HepG2 (cell line): Measurements from ENCODE around the gene LRRN4. TPM values are rescaled to one million over a fixed set of nuclear protein-coding genes. Genes with fewer than 3 reads are reported as not detected.

Source experiments
- ATAC-seq: fragments of 200-7000 bp; cut with Tn5 transposase; 3 replicates; pipeline ENCODE4 v1.9.1; 2020; ENCODE audit warnings: mild to moderate bottlenecking, moderate library complexity
- BruUV-seq: library from RNA; stranded (reverse); fragments of 400-500 nt; replicated peaks from 2 replicates; lab custom pipeline; 2021; lab: Mats Ljungman, UMichigan
- CTCF ChIA-PET: fragments of 300-600 bp; formaldehyde crosslinking; extraction: SDS; loops from one replicate; lab custom pipeline; 2021; ENCODE audit warnings: low total read pairs, inconsistent platforms, low intra/inter-chr PET ratio; lab: Yijun Ruan, JAX
- POLR2A ChIA-PET: fragments of 350-600 bp; sonication (Branson Sonifier 250); formaldehyde crosslinking; loops from one replicate; lab custom pipeline; 2020; ENCODE audit warnings: antibody characterized with exemption, inconsistent platforms; lab: Yijun Ruan, JAX
- DNase-seq: peaks from one replicate; pipeline ENCODE4 v3.0.0-alpha.2; 2015; ENCODE audit warnings: low spot score
- FAIRE-seq: peaks from 3 replicates; lab custom pipeline; 2011; peaks lifted over from hg19 to GRCh38; lab: Jason Lieb, UNC
- H2AFZ ChIP-seq: one replicate; pipeline ENCODE4 v1.6.1; 2011; ENCODE audit warnings: low read length, inconsistent platforms
- H3K27ac ChIP-seq: fragments of 300-600 bp; 3 replicates; pipeline ENCODE4 v1.8.0; 2011; ENCODE audit warnings: mixed run types, mild to moderate bottlenecking, mixed read lengths, low read length, inconsistent platforms; ENCODE audit not compliant: insufficient read depth; ENCODE audit errors: extremely low read length
- H3K27me3 ChIP-seq, 2 experiments: fragments of 200-600 bp in 1 of 2; 2 replicates in 1 of 2; 3 replicates in 1 of 2; pipeline versions ENCODE4 v1.6.0 to v1.8.0; 2011; ENCODE audit warnings: low read length in 2 of 2, mild to moderate bottlenecking in 2 of 2, moderate library complexity in 2 of 2, inconsistent platforms in 1 of 2; ENCODE audit not compliant: insufficient read depth in 2 of 2, control insufficient read depth in 1 of 2
- H3K36me3 ChIP-seq, 2 experiments: fragments of 200-600 bp in 1 of 2; replicated peaks in 1 of 2; 2 replicates in 1 of 2; 3 replicates in 1 of 2; pipeline versions ENCODE4 v1.5.1 to v1.8.0; 2011; ENCODE audit warnings: low read length in 2 of 2, inconsistent platforms in 1 of 2; ENCODE audit not compliant: insufficient read depth in 2 of 2, control insufficient read depth in 1 of 2
- H3K4me1 ChIP-seq: 2 replicates; pipeline ENCODE4 v1.5.1; 2012; ENCODE audit warnings: low read length, inconsistent platforms; ENCODE audit not compliant: insufficient read depth
- H3K4me2 ChIP-seq: 2 replicates; pipeline ENCODE4 v1.6.0; 2011; ENCODE audit warnings: low read depth, low read length, inconsistent platforms
- H3K4me3 ChIP-seq, 3 experiments: fragments of 200-600 bp in 1 of 3; sonication (generic), shearing (Covaris generic) in 1 of 3; replicated peaks in 1 of 3; 2 replicates each; pipeline ENCODE4 v1.5.1; 2011 to 2016; ENCODE audit warnings: low read length in 3 of 3, inconsistent platforms in 2 of 3, low read depth in 2 of 3, mild to moderate bottlenecking in 2 of 3, control low read depth in 1 of 3, mixed read lengths in 1 of 3; ENCODE audit not compliant: insufficient read depth in 1 of 3
- H3K79me2 ChIP-seq: one replicate; pipeline ENCODE4 v1.6.1; 2011; ENCODE audit warnings: low read length, inconsistent platforms; ENCODE audit not compliant: insufficient read depth
- H3K9ac ChIP-seq: 2 replicates; pipeline ENCODE4 v1.6.0; 2011; ENCODE audit warnings: mild to moderate bottlenecking, low read depth, low read length, inconsistent platforms; ENCODE audit not compliant: insufficient read depth
- H3K9me3 ChIP-seq: 2 replicates; pipeline ENCODE4 v1.5.1; 2012; ENCODE audit warnings: mild to moderate bottlenecking, low read length
- H4K20me1 ChIP-seq: 2 replicates; pipeline ENCODE4 v1.6.0; 2011; ENCODE audit warnings: inconsistent platforms, mild to moderate bottlenecking, low read length, moderate library complexity; ENCODE audit not compliant: insufficient read depth
- AKAP8 ChIP-seq: sonication (generic); formaldehyde crosslinking; IDR thresholded peaks from 2 replicates; pipeline ENCODE4 v1.5.1; 2020; ENCODE audit warnings: mild to moderate bottlenecking, missing genetic modification reagents
- GABPB1 ChIP-seq: IDR thresholded peaks from 2 replicates; pipeline ENCODE4 v1.6.1; 2016; ENCODE audit warnings: mild to moderate bottlenecking, missing genetic modification reagents, moderate library complexity, missing compliant biosample characterization
- NFIC ChIP-seq: IDR thresholded peaks from 2 replicates; pipeline ENCODE4 v1.6.1; 2012; ENCODE audit warnings: mild to moderate bottlenecking, low read length, inconsistent platforms
- NR2F2 ChIP-seq: IDR thresholded peaks from 2 replicates; pipeline ENCODE4 v1.6.1; 2012; ENCODE audit warnings: low read depth, inconsistent platforms, borderline replicate concordance
- SRSF4 ChIP-seq: fragments of 200-400 bp; formaldehyde crosslinking; IDR thresholded peaks from one replicate; pipeline ENCODE4 v1.6.1; 2018; ENCODE audit warnings: mild to moderate bottlenecking, low read depth, low read length, moderate library complexity; ENCODE audit not compliant: poor library complexity, severe bottlenecking
- SSRP1 ChIP-seq: IDR thresholded peaks from 2 replicates; pipeline ENCODE4 v1.6.1; 2016; ENCODE audit warnings: control low read depth
- TBX2 ChIP-seq: sonication (generic); formaldehyde crosslinking; IDR thresholded peaks from 2 replicates; pipeline ENCODE4 v1.5.0; 2020; ENCODE audit warnings: missing genetic modification reagents, mild to moderate bottlenecking, borderline replicate concordance
- ZNF33A ChIP-seq: sonication (generic); formaldehyde crosslinking; IDR thresholded peaks from 2 replicates; pipeline ENCODE4 v1.5.1; 2020; ENCODE audit warnings: missing genetic modification reagents, mild to moderate bottlenecking, moderate library complexity, borderline replicate concordance
- ZNF598 ChIP-seq: sonication (generic); formaldehyde crosslinking; IDR thresholded peaks from 2 replicates; pipeline ENCODE4 v1.5.1; 2020; ENCODE audit warnings: mild to moderate bottlenecking, missing genetic modification reagents, borderline replicate concordance
- WGBS: methylation state at CpG from one replicate; pipeline ENCODE4 v1.1.6; 2017; ENCODE audit warnings: low lambda C conversion rate; 5-methylcytosine and 5-hydroxymethylcytosine counted together
- in situ Hi-C: cut with HindIII; loops from 2 replicates; pipeline ENCODE4 v1.10.0; 2017; ENCODE audit warnings: low pct_unique_long_range_greater_than_20kb; ENCODE audit not compliant: extremely low pct_ligation_motif_present
- intact Hi-C: fragments of 100-400 bp; cut with micrococcal nuclease; formaldehyde crosslinking; loops from one replicate; pipeline ENCODE4 v1.10.0; 2022; ENCODE audit not compliant: unreplicated experiment
- polyA plus RNA-seq, 8 experiments: library from polyadenylated mRNA; depleted of rRNA in 3 of 8; stranded (reverse) in 7 of 8; unstranded in 1 of 8; fragments of >200 nt; fragmentation: Illumina TruSeq in 4 of 8; extraction: Trizol in 4 of 8; gene quantifications; 2 replicates each; pipeline versions ENCODE4 v1.2.1 to v1.2.3, GENCODE V29; 2011 to 2016; ENCODE audit warnings: low read depth in 4 of 8, missing spikeins in 1 of 8, mixed read lengths in 1 of 8; ENCODE audit not compliant: insufficient read depth in 1 of 8
- total RNA-seq, 5 experiments: library from RNA; depleted of rRNA; stranded (reverse); fragments of >200 nt; fragmentation: Illumina TruSeq; extraction: Trizol; gene quantifications; 2 replicates each; pipeline ENCODE4 v1.2.3, GENCODE V29; 2016; ENCODE audit warnings: low read depth in 1 of 5
- TF ChIP-seq, protein P1 (sequence below), 2 experiments: fragments of 450-650 bp in 1 of 2; sonication (generic) in 1 of 2; formaldehyde crosslinking; IDR thresholded peaks; 2 replicates each; pipeline versions ENCODE4 v1.5.0 to v1.8.0; 2020 to 2022; ENCODE audit warnings: mild to moderate bottlenecking in 1 of 2, missing genetic modification reagents in 1 of 2
- TF ChIP-seq, protein P2 (sequence below): sonication (generic); formaldehyde crosslinking; IDR thresholded peaks from 2 replicates; pipeline ENCODE4 v1.4.0; 2020; ENCODE audit warnings: missing genetic modification reagents, borderline replicate concordance

The LRRN4 gene
- total and polyA plus RNA-seq, 2 of the 13 experiments (the other 11 are each of a cell fraction or from before 2014, with no cell fraction given), result 0.15 to 0.20 TPM

DNA sequence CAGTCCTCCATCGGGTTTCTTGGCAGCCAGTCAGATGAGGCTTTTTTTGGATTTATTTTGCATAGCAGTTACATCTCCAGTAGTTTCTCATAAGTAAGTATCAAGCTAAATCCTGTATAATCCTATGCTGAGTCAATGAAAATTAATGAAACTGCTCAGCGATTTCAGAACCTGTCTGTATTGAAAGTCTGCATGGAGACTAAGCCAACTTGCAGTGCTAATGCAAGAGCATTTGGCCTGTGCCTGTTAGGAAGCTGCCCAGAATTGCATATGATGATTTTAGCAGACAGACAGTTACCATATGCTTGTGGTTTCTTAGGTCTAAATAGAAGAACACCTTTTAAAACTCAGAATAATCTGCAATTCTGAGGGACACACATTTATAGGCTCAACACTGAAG is 25.2 kb upstream of the LRRN4 start:
- no peaks in the 10 kb centered on the region for H4K20me1 ChIP-seq
- WGBS, result 98% methylated on average over 2 of the region's 2 CpGs
- H3K9ac ChIP-seq, result no peak overlapping the region
- FAIRE-seq, result no peak
- no TSS peak for BruUV-seq
- H3K4me1 ChIP-seq, result peaks cover 30% of the 10 kb centered on the region
- no peak for TF ChIP-seq NFIC
- TF ChIP-seq, protein P1, sequence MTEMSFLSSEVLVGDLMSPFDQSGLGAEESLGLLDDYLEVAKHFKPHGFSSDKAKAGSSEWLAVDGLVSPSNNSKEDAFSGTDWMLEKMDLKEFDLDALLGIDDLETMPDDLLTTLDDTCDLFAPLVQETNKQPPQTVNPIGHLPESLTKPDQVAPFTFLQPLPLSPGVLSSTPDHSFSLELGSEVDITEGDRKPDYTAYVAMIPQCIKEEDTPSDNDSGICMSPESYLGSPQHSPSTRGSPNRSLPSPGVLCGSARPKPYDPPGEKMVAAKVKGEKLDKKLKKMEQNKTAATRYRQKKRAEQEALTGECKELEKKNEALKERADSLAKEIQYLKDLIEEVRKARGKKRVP (CRISPR knock-in tag; IDR thresholded peaks at IDR 0.05), result no peak
- TF ChIP-seq TBX2 (CRISPR knock-in tag), result no peak
- TF ChIP-seq ZNF598 (CRISPR knock-in tag), result no peak
- TF ChIP-seq NR2F2, result no peak
- TF ChIP-seq, protein P2, sequence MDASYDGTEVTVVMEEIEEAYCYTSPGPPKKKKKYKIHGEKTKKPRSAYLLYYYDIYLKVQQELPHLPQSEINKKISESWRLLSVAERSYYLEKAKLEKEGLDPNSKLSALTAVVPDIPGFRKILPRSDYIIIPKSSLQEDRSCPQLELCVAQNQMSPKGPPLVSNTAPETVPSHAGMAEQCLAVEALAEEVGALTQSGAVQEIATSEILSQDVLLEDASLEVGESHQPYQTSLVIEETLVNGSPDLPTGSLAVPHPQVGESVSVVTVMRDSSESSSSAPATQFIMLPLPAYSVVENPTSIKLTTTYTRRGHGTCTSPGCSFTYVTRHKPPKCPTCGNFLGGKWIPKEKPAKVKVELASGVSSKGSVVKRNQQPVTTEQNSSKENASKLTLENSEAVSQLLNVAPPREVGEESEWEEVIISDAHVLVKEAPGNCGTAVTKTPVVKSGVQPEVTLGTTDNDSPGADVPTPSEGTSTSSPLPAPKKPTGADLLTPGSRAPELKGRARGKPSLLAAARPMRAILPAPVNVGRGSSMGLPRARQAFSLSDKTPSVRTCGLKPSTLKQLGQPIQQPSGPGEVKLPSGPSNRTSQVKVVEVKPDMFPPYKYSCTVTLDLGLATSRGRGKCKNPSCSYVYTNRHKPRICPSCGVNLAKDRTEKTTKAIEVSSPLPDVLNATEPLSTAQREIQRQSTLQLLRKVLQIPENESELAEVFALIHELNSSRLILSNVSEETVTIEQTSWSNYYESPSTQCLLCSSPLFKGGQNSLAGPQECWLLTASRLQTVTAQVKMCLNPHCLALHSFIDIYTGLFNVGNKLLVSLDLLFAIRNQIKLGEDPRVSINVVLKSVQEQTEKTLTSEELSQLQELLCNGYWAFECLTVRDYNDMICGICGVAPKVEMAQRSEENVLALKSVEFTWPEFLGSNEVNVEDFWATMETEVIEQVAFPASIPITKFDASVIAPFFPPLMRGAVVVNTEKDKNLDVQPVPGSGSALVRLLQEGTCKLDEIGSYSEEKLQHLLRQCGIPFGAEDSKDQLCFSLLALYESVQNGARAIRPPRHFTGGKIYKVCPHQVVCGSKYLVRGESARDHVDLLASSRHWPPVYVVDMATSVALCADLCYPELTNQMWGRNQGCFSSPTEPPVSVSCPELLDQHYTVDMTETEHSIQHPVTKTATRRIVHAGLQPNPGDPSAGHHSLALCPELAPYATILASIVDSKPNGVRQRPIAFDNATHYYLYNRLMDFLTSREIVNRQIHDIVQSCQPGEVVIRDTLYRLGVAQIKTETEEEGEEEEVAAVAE (CRISPR knock-in tag), result no peak
- no peak for TF ChIP-seq SRSF4
- TF ChIP-seq ZNF33A (CRISPR knock-in tag), result no peak
- TF ChIP-seq GABPB1 (CRISPR knock-in tag), result no peak
- no peak for TF ChIP-seq SSRP1 (CRISPR knock-in tag)
- no peak for TF ChIP-seq AKAP8
- no peak overlapping the region for H3K4me2 ChIP-seq
- no peak overlapping the region for H2AFZ ChIP-seq
- peaks cover 29 to 77% of the 10 kb centered on the region in 2 experiments for H3K36me3 ChIP-seq
- in situ Hi-C loops, result loop anchor here (5.0 kb wide), 1 partner anchor 552 kb away; no protein-coding TSS in a partner anchor
- no peaks in the 10 kb centered on the region for H3K9me3 ChIP-seq
- ATAC-seq, result no peak
- no peak overlapping the region for H3K27ac ChIP-seq
- CTCF ChIA-PET, result no interaction called here
- no peaks in the 10 kb centered on the region for H3K79me2 ChIP-seq
- no peak for DNase-seq
- no peaks in the 10 kb centered on the region; a peak in 1 of 5 replicates for H3K27me3 ChIP-seq
- POLR2A ChIA-PET, result no interaction called here
- no peak overlapping the region for H3K4me3 ChIP-seq
- intact Hi-C loops, result loop anchor here (10.0 kb wide), 1 partner anchor 294 kb away; no protein-coding TSS in a partner anchor
